ENCODE measurements around the gene CDKN1A.

Gene CDKN1A

GRCh38 chr6:36734486-36735060, 56.1 kb downstream of the CDKN1A start:
- Histone ChIP-seq H3K4me3 (ENCODE audit: low read depth, low read length) (no peak overlapping the region), H3K9me3 (ENCODE audit: control insufficient read depth, insufficient read depth, low read depth, low read length) (no peaks in the 10 kb centered on the region), H3K9ac (ENCODE audit: low read length) (no peak overlapping the region), H3K27me3 (ENCODE audit: control insufficient read depth, insufficient read depth, low read length) (0 out of 2 replicates have a peak, but pooled peaks cover 4% of the 10 kb centered on the region), H3K36me3 (ENCODE audit: control insufficient read depth, insufficient read depth, low read length) (no peaks in the 10 kb centered on the region), H3K27ac (ENCODE audit: low read depth, low read length) (no peak overlapping the region), H3K4me1 (ENCODE audit: control insufficient read depth, insufficient read depth, low read length) (peaks cover 20% of the 10 kb centered on the region)

GRCh38 chr6:36735110-36736071, 56.9 kb downstream of the CDKN1A start:
- Histone ChIP-seq H3K4me3 (ENCODE audit: low read depth, low read length) (no peak overlapping the region), H3K27ac (ENCODE audit: low read depth, low read length) (no peak overlapping the region), H3K4me1 (ENCODE audit: control insufficient read depth, insufficient read depth, low read length) (peaks cover 19% of the 10 kb centered on the region), H3K9me3 (ENCODE audit: control insufficient read depth, insufficient read depth, low read depth, low read length) (no peaks in the 10 kb centered on the region), H3K36me3 (ENCODE audit: control insufficient read depth, insufficient read depth, low read length) (no peaks in the 10 kb centered on the region), H3K27me3 (ENCODE audit: control insufficient read depth, insufficient read depth, low read length) (0 out of 2 replicates have a peak, but pooled peaks cover 4% of the 10 kb centered on the region), H3K9ac (ENCODE audit: low read length) (no peak overlapping the region)

Measured in HUES6 (cell line).